B cell (primary cell): ENCODE measurements around the gene DOCK4. TPM values are rescaled to one million over a fixed set of nuclear protein-coding genes. Genes with fewer than 3 reads are reported as not detected.

ENCODE experiments used
- ATAC-seq: fragments of 200-7000 bp; cut with Tn5 transposase; one replicate; pipeline ENCODE4 v1.10.0; 2021; ENCODE audit warnings: low read depth, mild to moderate bottlenecking, moderate number of reproducible peaks, moderate library complexity
- CTCF ChIA-PET: fragments of 350-600 bp; sonication (Branson Sonifier 250); formaldehyde crosslinking; loops from one replicate; lab custom pipeline; 2021; ENCODE audit warnings: antibody characterized with exemption, inconsistent platforms; lab: Charles Lee
- POLR2A ChIA-PET: fragments of 350-600 bp; sonication (Branson Sonifier 250); formaldehyde crosslinking; loops from one replicate; lab custom pipeline; 2021; ENCODE audit warnings: antibody characterized with exemption; lab: Charles Lee
- DNase-seq: peaks from one replicate; pipeline ENCODE4 v3.0.0; 2013
- H2AFZ ChIP-seq: 2 replicates; pipeline ENCODE4 v1.6.1; 2012; ENCODE audit warnings: mild to moderate bottlenecking, low read depth, low read length; ENCODE audit not compliant: insufficient read depth, poor library complexity, severe bottlenecking
- H3K27ac ChIP-seq, 2 donors: 1 replicate in 1 of 2; 2 replicates in 1 of 2; pipeline ENCODE4 v1.5.1; 2012 to 2013; ENCODE audit warnings: low read length in 2 of 2, mild to moderate bottlenecking in 2 of 2, moderate library complexity in 1 of 2
- H3K27me3 ChIP-seq, 4 experiments: fragments of 200-600 bp in 1 of 4; sonication (generic) in 1 of 4; replicated peaks in 1 of 4; 1 replicate in 2 of 4; 2 replicates in 2 of 4; pipeline versions ENCODE4 v1.6.1 to v1.7.0; 2013 to 2016; ENCODE audit warnings: low read length in 3 of 4, mild to moderate bottlenecking in 2 of 4, mixed read lengths in 1 of 4, moderate library complexity in 1 of 4; ENCODE audit not compliant: insufficient read depth in 4 of 4, control insufficient read depth in 3 of 4; ENCODE audit errors: control extremely low read depth in 1 of 4
- H3K36me3 ChIP-seq, 2 experiments: replicated peaks in 1 of 2; 1 replicate in 1 of 2; 2 replicates in 1 of 2; pipeline versions ENCODE4 v1.6.1 to v1.7.1; 2013; ENCODE audit warnings: low read length in 1 of 2; ENCODE audit not compliant: insufficient read depth in 2 of 2, control insufficient read depth in 1 of 2; ENCODE audit errors: control extremely low read depth in 1 of 2, extremely low read depth in 1 of 2
- H3K4me1 ChIP-seq, 2 donors: fragments of 200-600 bp in 1 of 2; sonication (generic) in 1 of 2; 1 replicate in 1 of 2; 2 replicates in 1 of 2; pipeline versions ENCODE4 v1.5.1 to v1.6.1; 2013 to 2017; ENCODE audit warnings: low read length in 2 of 2; ENCODE audit not compliant: control insufficient read depth in 2 of 2, insufficient read depth in 2 of 2
- H3K4me2 ChIP-seq: replicated peaks from 2 replicates; pipeline ENCODE3; 2012; ENCODE audit warnings: mild to moderate bottlenecking, low read depth, low read length; ENCODE audit not compliant: poor library complexity, severe bottlenecking
- H3K4me3 ChIP-seq, 5 experiments: fragments of 200-600 bp in 1 of 5; sonication (generic) in 1 of 5; 1 replicate in 3 of 5; 2 replicates in 2 of 5; pipeline versions ENCODE4 v1.5.1 to v1.7.0; 2011 to 2016; ENCODE audit warnings: low read length in 4 of 5, mild to moderate bottlenecking in 4 of 5, low read depth in 2 of 5, control low read depth in 1 of 5, moderate library complexity in 1 of 5; ENCODE audit not compliant: insufficient read depth in 1 of 5; ENCODE audit errors: control extremely low read depth in 1 of 5, extremely low read depth in 1 of 5
- H3K79me2 ChIP-seq: fragments of 200-600 bp; sonication (generic); one replicate; pipeline ENCODE4 v1.6.0; 2016; ENCODE audit warnings: low read length; ENCODE audit not compliant: control insufficient read depth, insufficient read depth
- H3K9ac ChIP-seq: fragments of 200-600 bp; sonication (generic); 2 replicates; pipeline ENCODE4 v1.6.1; 2017; ENCODE audit warnings: mild to moderate bottlenecking, low read length, moderate library complexity
- H3K9me3 ChIP-seq, 3 donors: one replicate each; pipeline versions ENCODE4 v1.6.1 to v1.7.1; 2013; ENCODE audit warnings: low read length in 2 of 3; ENCODE audit not compliant: control insufficient read depth in 2 of 3, insufficient read depth in 1 of 3; ENCODE audit errors: control extremely low read depth in 1 of 3
- H4K20me1 ChIP-seq: 2 replicates; pipeline ENCODE4 v1.6.0; 2012; ENCODE audit warnings: mild to moderate bottlenecking, low read length; ENCODE audit not compliant: insufficient read depth, control insufficient read depth, poor library complexity, severe bottlenecking
- H3K27ac Mint-ChIP-seq: one replicate; pipeline ENCODE4 v1.8.0; 2021; ENCODE audit warnings: mixed read lengths
- H3K27me3 Mint-ChIP-seq: one replicate; pipeline ENCODE4 v1.8.0; 2021; ENCODE audit warnings: mixed read lengths
- H3K4me1 Mint-ChIP-seq: one replicate; pipeline ENCODE4 v1.8.0; 2021; ENCODE audit warnings: mixed read lengths
- H3K4me3 Mint-ChIP-seq: one replicate; pipeline ENCODE4 v1.8.0; 2021; ENCODE audit warnings: mixed read lengths
- H3K9me3 Mint-ChIP-seq: one replicate; pipeline ENCODE4 v1.8.0; 2022; ENCODE audit warnings: mixed read lengths; ENCODE audit not compliant: insufficient read depth
- EZH2 ChIP-seq: IDR thresholded peaks from 2 replicates; pipeline ENCODE4 v1.6.1; 2012; ENCODE audit warnings: borderline replicate concordance, low read depth, mild to moderate bottlenecking, moderate library complexity, low read length; ENCODE audit not compliant: insufficient read depth, poor library complexity, severe bottlenecking
- WGBS: methylation state at CpG from one replicate; pipeline ENCODE4 v1.1.5; 2013; ENCODE audit warnings: missing lambda C conversion rate; ENCODE audit not compliant: insufficient coverage; 5-methylcytosine and 5-hydroxymethylcytosine counted together
- intact Hi-C: fragments of 100-400 bp; cut with micrococcal nuclease; formaldehyde crosslinking; loops from one replicate; pipeline ENCODE4 v1.10.0; 2022
- polyA plus RNA-seq: library from polyadenylated mRNA; depleted of rRNA; stranded (reverse); fragments of >200 nt; gene quantifications from 2 replicates; pipeline ENCODE4 v1.2.3, GENCODE V29; 2012
- total RNA-seq, 2 donors: library from RNA; stranded (reverse); fragments of 120-200 nt in 1 of 2; gene quantifications; 1 replicate in 1 of 2; 2 replicates in 1 of 2; pipeline versions ENCODE4 v1.2.3 to v1.2.4, GENCODE V29; 2013 to 2022
- TF ChIP-seq, protein P1 (sequence below): fragments of 200-600 bp; IDR thresholded peaks from one replicate; pipeline ENCODE4 v1.8.0; 2022; ENCODE audit warnings: antibody characterized with exemption, mild to moderate bottlenecking

Gene DOCK4
- total and polyA plus RNA-seq, 2 donors (not counting 1 experiment from before 2014, with no cell fraction given), result 0.03 to 4.1 TPM

- peaks cover 6% of the 10 kb centered on the region for H3K27me3 Mint-ChIP-seq
- Histone ChIP-seq H3K4me1 (no peaks in the 10 kb centered on the region), H3K36me3 (no peaks in the 10 kb centered on the region), H3K9ac (no peak overlapping the region), H3K79me2 (no peaks in the 10 kb centered on the region), H3K4me2 (no peak overlapping the region), H4K20me1 (no peaks in the 10 kb centered on the region), H3K4me3 (no peak overlapping the region), H3K9me3 (peaks cover 0 to 3% (median 0%) of the 10 kb centered on the region in 3 donors), H3K27ac (no peak overlapping the region), H2AFZ (no peak overlapping the region), H3K27me3 (peaks cover 0 to 3% (median 2%) of the 10 kb centered on the region in 4 experiments)
- no peaks in the 10 kb centered on the region for H3K4me1 Mint-ChIP-seq
- intact Hi-C loops, result no loop called here
- TF ChIP-seq, protein P1, sequence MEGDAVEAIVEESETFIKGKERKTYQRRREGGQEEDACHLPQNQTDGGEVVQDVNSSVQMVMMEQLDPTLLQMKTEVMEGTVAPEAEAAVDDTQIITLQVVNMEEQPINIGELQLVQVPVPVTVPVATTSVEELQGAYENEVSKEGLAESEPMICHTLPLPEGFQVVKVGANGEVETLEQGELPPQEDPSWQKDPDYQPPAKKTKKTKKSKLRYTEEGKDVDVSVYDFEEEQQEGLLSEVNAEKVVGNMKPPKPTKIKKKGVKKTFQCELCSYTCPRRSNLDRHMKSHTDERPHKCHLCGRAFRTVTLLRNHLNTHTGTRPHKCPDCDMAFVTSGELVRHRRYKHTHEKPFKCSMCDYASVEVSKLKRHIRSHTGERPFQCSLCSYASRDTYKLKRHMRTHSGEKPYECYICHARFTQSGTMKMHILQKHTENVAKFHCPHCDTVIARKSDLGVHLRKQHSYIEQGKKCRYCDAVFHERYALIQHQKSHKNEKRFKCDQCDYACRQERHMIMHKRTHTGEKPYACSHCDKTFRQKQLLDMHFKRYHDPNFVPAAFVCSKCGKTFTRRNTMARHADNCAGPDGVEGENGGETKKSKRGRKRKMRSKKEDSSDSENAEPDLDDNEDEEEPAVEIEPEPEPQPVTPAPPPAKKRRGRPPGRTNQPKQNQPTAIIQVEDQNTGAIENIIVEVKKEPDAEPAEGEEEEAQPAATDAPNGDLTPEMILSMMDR, result no peak
- TF ChIP-seq EZH2, result no peak
- H3K9me3 Mint-ChIP-seq, result no peaks in the 10 kb centered on the region
- H3K4me3 Mint-ChIP-seq, result no peak overlapping the region
- 50% methylated on average over 1 of the region's 2 CpGs for WGBS
- ChIA-PET POLR2A (no interaction called here), CTCF (no interaction called here)
- DNase-seq (no peak), ATAC-seq (no peak)
- H3K27ac Mint-ChIP-seq, result no peak overlapping the region
Observed at GRCh38 chr7:112047421-112047820, 158.8 kb downstream of the DOCK4 start.

GRCh38 chr7:112045222-112045621 is 161.0 kb downstream of the DOCK4 start:
- ChIA-PET POLR2A (no interaction called here), CTCF (no interaction called here)
- H2AFZ ChIP-seq, result no peak overlapping the region
- no peak overlapping the region for H3K4me3 ChIP-seq
- H3K4me1 Mint-ChIP-seq, result no peaks in the 10 kb centered on the region
- no peak for ATAC-seq
- H3K27me3 Mint-ChIP-seq, result peaks cover 6% of the 10 kb centered on the region
- H3K4me1 ChIP-seq, result no peaks in the 10 kb centered on the region
- H4K20me1 ChIP-seq, result no peaks in the 10 kb centered on the region
- H3K4me3 Mint-ChIP-seq, result no peak overlapping the region
- DNase-seq, result no peak
- intact Hi-C loops, result no loop called here
- H3K9ac ChIP-seq, result no peak overlapping the region
- H3K9me3 Mint-ChIP-seq, result no peaks in the 10 kb centered on the region
- TF ChIP-seq EZH2, result no peak
- TF ChIP-seq, protein P1, result no peak
- peaks cover 0 to 3% (median 2%) of the 10 kb centered on the region in 4 experiments for H3K27me3 ChIP-seq
- H3K9me3 ChIP-seq, result peaks cover 0 to 3% (median 0%) of the 10 kb centered on the region in 3 donors
- no peaks in the 10 kb centered on the region for H3K79me2 ChIP-seq
- no peaks in the 10 kb centered on the region for H3K36me3 ChIP-seq
- H3K27ac ChIP-seq, result no peak overlapping the region
- H3K27ac Mint-ChIP-seq, result no peak overlapping the region
- H3K4me2 ChIP-seq, result no peak overlapping the region
